Activated naive CD4-positive, alpha-beta T cell treated with anti-CD3 and anti-CD28 coated beads, Interleukin-2, amount 50 U/mL, for 16 hours (primary cell): ENCODE data around the gene HNRNPL.
"Not testable (repeated sequence)": the region's sequence is repeated elsewhere in the genome, so short reads cannot be mapped to it uniquely, and the experiment has no call there.

ENCODE experiments used
- DNase-seq: peaks from one replicate; pipeline ENCODE4 v3.0.0-alpha.2; 2020

The HNRNPL gene

GRCh38 chr19:38821230-38821825 lies 28.5 kb downstream of the HNRNPL start:
- DNase-seq, result not testable (repeated sequence)

GRCh38 chr19:38819231-38819920 lies 30.4 kb downstream of the HNRNPL start:
- DNase-seq, result no peak

GRCh38 chr19:38817081-38817480 lies 32.7 kb downstream of the HNRNPL start:
- DNase-seq, result no peak

GRCh38 chr19:38816131-38816750 lies 33.5 kb downstream of the HNRNPL start:
- no peak for DNase-seq

- DNase-seq, result no peak
Observed at GRCh38 chr19:38815059-38816001, 34.5 kb downstream of the HNRNPL start.

- DNase-seq, result not testable (repeated sequence)
Observed at GRCh38 chr19:38813932-38814331, 35.9 kb downstream of the HNRNPL start.

- no peak for DNase-seq
Observed at GRCh38 chr19:38813323-38813722, 36.5 kb downstream of the HNRNPL start.

- DNase-seq, result no peak
Observed at GRCh38 chr19:38812841-38813320, 36.9 kb downstream of the HNRNPL start, which contains the start of gene LGALS4. Gene LGALS4 (minus strand): TSS chr19:38812945. CDS start chr19:38812886, 59 bp downstream.

- no peak for DNase-seq
Observed at GRCh38 chr19:38812009-38812840, 37.6 kb downstream of the HNRNPL start.

- DNase-seq, result no peak
Observed at GRCh38 chr19:38809592-38810252, 40.1 kb downstream of the HNRNPL start.

GRCh38 chr19:38808741-38809140 lies 41.0 kb downstream of the HNRNPL start:
- DNase-seq, result no peak

GRCh38 chr19:38807374-38808098 lies 42.2 kb downstream of the HNRNPL start:
- not testable (repeated sequence) for DNase-seq

GRCh38 chr19:38806371-38806770 lies 43.4 kb downstream of the HNRNPL start:
- DNase-seq, result no peak

GRCh38 chr19:38805180-38805579 lies 44.6 kb downstream of the HNRNPL start:
- no peak for DNase-seq

GRCh38 chr19:38803543-38803942 lies 46.2 kb downstream of the HNRNPL start:
- DNase-seq, result no peak

- DNase-seq, result no peak
Observed at GRCh38 chr19:38801359-38802095, 48.3 kb downstream of the HNRNPL start.

- DNase-seq, result no peak
Observed at GRCh38 chr19:38800577-38801347, 49.0 kb downstream of the HNRNPL start.

GRCh38 chr19:38799104-38799503 lies 50.7 kb downstream of the HNRNPL start:
- DNase-seq, result no peak

GRCh38 chr19:38797781-38798180 lies 52.0 kb downstream of the HNRNPL start:
- DNase-seq, result not testable (repeated sequence)
